CD4-positive, CD25-positive, alpha-beta regulatory T cell (primary cell): ENCODE results near the gene GFRAL. TPM values are rescaled to one million over a fixed set of nuclear protein-coding genes. Genes with fewer than 3 reads are reported as not detected.

ENCODE experiments used
- ATAC-seq, 2 donors: fragments of 150-1000 bp; cut with Tn5 transposase; one replicate each; pipeline ENCODE4 v1.10.0; 2021; ENCODE audit warnings: low read depth in 2 of 2, moderate number of reproducible peaks in 2 of 2, moderate library complexity in 1 of 2
- DNase-seq, 3 donors: peaks; one replicate each; pipeline versions ENCODE4 v3.0.0 to v3.0.0-alpha.2; 2012 to 2022; ENCODE audit warnings: mixed read lengths in 1 of 3
- H3K27ac ChIP-seq: one replicate; pipeline ENCODE4 v1.7.0; 2013; ENCODE audit warnings: mild to moderate bottlenecking, low read length; ENCODE audit not compliant: insufficient read depth, poor library complexity, severe bottlenecking
- H3K27me3 ChIP-seq: one replicate; pipeline ENCODE4 v1.7.0; 2013; ENCODE audit warnings: low read length; ENCODE audit not compliant: control insufficient read depth, insufficient read depth
- H3K36me3 ChIP-seq: one replicate; pipeline ENCODE4 v1.7.0; 2013; ENCODE audit warnings: mild to moderate bottlenecking, low read length, moderate library complexity; ENCODE audit not compliant: control insufficient read depth, insufficient read depth
- H3K4me1 ChIP-seq: 2 replicates; pipeline ENCODE4 v1.7.0; 2013; ENCODE audit warnings: mild to moderate bottlenecking, low read length; ENCODE audit not compliant: insufficient read depth, control insufficient read depth, poor library complexity, severe bottlenecking
- H3K4me3 ChIP-seq: one replicate; pipeline ENCODE4 v1.7.0; 2013; ENCODE audit warnings: low read depth, mild to moderate bottlenecking, low read length, moderate library complexity
- H3K9me3 ChIP-seq, 2 experiments: 1 replicate in 1 of 2; 2 replicates in 1 of 2; pipeline ENCODE4 v1.7.0; 2013; ENCODE audit warnings: low read length in 2 of 2, mild to moderate bottlenecking in 1 of 2, moderate library complexity in 1 of 2; ENCODE audit not compliant: control insufficient read depth in 2 of 2
- H3K27ac Mint-ChIP-seq, 3 donors: one replicate each; pipeline ENCODE4 v1.8.0; 2020 to 2022; ENCODE audit warnings: mild to moderate bottlenecking in 3 of 3, mixed read lengths in 3 of 3, moderate library complexity in 2 of 3
- H3K27me3 Mint-ChIP-seq: one replicate; pipeline ENCODE4 v1.8.0; 2022; ENCODE audit warnings: mild to moderate bottlenecking, mixed read lengths
- H3K36me3 Mint-ChIP-seq: one replicate; pipeline ENCODE4 v1.8.0; 2020; ENCODE audit warnings: mixed read lengths
- H3K4me1 Mint-ChIP-seq, 4 donors: one replicate each; pipeline ENCODE4 v1.8.0; 2020 to 2022; ENCODE audit warnings: mixed read lengths in 4 of 4, mild to moderate bottlenecking in 1 of 4
- H3K4me3 Mint-ChIP-seq, 4 donors: one replicate each; pipeline ENCODE4 v1.8.0; 2020 to 2022; ENCODE audit warnings: mild to moderate bottlenecking in 4 of 4, mixed read lengths in 4 of 4, moderate library complexity in 3 of 4
- H3K9me3 Mint-ChIP-seq, 7 donors: one replicate each; pipeline ENCODE4 v1.8.0; 2020 to 2022; ENCODE audit warnings: mixed read lengths in 7 of 7, mild to moderate bottlenecking in 3 of 7, moderate library complexity in 2 of 7
- polyA plus RNA-seq, 4 donors: library from polyadenylated mRNA; unstranded; fragments of 300-500 nt; fragmentation: Illumina TruSeq; gene quantifications; one replicate each; pipeline ENCODE4 v1.2.3, GENCODE V29; 2021
- total RNA-seq: library from RNA; stranded (reverse); gene quantifications from one replicate; pipeline ENCODE4 v1.2.3, GENCODE V29; 2022

The GFRAL gene
- total and polyA plus RNA-seq, 5 donors from 2014 or later = not detected

GRCh38 chr6:55388211-55388610 lies 60.9 kb downstream of the GFRAL start:
- DNase-seq (no peak), ATAC-seq (no peak)
- H3K27me3 ChIP-seq = no peaks in the 10 kb centered on the region
- H3K4me1 ChIP-seq = no peaks in the 10 kb centered on the region
- no peaks in the 10 kb centered on the region for H3K27me3 Mint-ChIP-seq
- peaks cover 0 to 15% (median 4%) of the 10 kb centered on the region in 7 donors for H3K9me3 Mint-ChIP-seq
- H3K4me1 Mint-ChIP-seq = no peaks in the 10 kb centered on the region
- no peak overlapping the region for H3K4me3 Mint-ChIP-seq
- H3K36me3 Mint-ChIP-seq = no peaks in the 10 kb centered on the region
- no peak overlapping the region for H3K27ac ChIP-seq
- no peaks in the 10 kb centered on the region for H3K36me3 ChIP-seq
- H3K9me3 ChIP-seq = peaks cover 0 to 5% of the 10 kb centered on the region in 2 experiments
- H3K4me3 ChIP-seq = no peak overlapping the region
- H3K27ac Mint-ChIP-seq = no peak overlapping the region

GRCh38 chr6:55395871-55396270 lies 68.6 kb downstream of the GFRAL start:
- no peaks in the 10 kb centered on the region for H3K36me3 Mint-ChIP-seq
- ATAC-seq = no peak
- H3K4me3 Mint-ChIP-seq = no peak overlapping the region

DNA sequence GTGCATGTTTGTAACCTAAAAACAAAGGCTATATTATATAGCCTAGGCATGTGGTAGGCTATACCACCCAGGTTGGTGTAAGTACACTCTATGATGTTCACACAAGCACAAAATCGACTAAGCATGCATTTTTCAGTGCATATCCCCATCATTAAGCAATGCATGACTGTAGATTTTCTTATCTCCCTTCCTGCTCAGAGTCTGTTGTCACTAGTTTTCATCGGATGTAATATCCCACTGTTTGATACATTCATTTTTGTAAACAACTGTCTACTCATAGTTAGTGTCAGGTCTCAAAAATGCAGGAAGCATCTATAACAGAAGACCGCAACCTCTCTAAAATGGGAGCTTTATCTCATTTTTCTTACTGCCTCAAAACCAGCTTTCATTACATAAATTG lies 70.7 kb downstream of the GFRAL start:
- no peaks in the 10 kb centered on the region for H3K4me1 ChIP-seq
- no peaks in the 10 kb centered on the region for H3K36me3 Mint-ChIP-seq
- ATAC-seq (no peak), DNase-seq (no peak)
- no peaks in the 10 kb centered on the region for H3K27me3 ChIP-seq
- no peak overlapping the region for H3K27ac ChIP-seq
- H3K4me3 Mint-ChIP-seq = no peak overlapping the region
- H3K27me3 Mint-ChIP-seq = no peaks in the 10 kb centered on the region
- H3K36me3 ChIP-seq = no peaks in the 10 kb centered on the region
- H3K4me1 Mint-ChIP-seq = no peaks in the 10 kb centered on the region
- peaks cover 0 to 6% (median 1%) of the 10 kb centered on the region in 7 donors for H3K9me3 Mint-ChIP-seq
- H3K9me3 ChIP-seq = no peaks in the 10 kb centered on the region
- no peak overlapping the region for H3K4me3 ChIP-seq
- no peak overlapping the region for H3K27ac Mint-ChIP-seq

More at GRCh38 chr6:55395871-55396270, 68.6 kb downstream of the GFRAL start:
- Mint-ChIP-seq H3K27me3 (no peaks in the 10 kb centered on the region), H3K9me3 (peaks cover 0 to 9% (median 2%) of the 10 kb centered on the region in 7 donors), H3K4me1 (no peaks in the 10 kb centered on the region), H3K27ac (no peak overlapping the region)
- no peaks in the 10 kb centered on the region for H3K27me3 ChIP-seq
- H3K36me3 ChIP-seq = no peaks in the 10 kb centered on the region
- peaks cover 0 to 5% of the 10 kb centered on the region in 2 experiments for H3K9me3 ChIP-seq
- H3K4me1 ChIP-seq = no peaks in the 10 kb centered on the region
- H3K4me3 ChIP-seq = no peak overlapping the region
- no peak for DNase-seq
- H3K27ac ChIP-seq = no peak overlapping the region

GRCh38 chr6:55399351-55399750 lies 72.1 kb downstream of the GFRAL start:
- no peaks in the 10 kb centered on the region for H3K9me3 ChIP-seq
- no peak overlapping the region for H3K27ac ChIP-seq
- H3K4me1 ChIP-seq = no peaks in the 10 kb centered on the region
- Mint-ChIP-seq H3K36me3 (no peaks in the 10 kb centered on the region), H3K4me3 (no peak overlapping the region), H3K27me3 (no peaks in the 10 kb centered on the region), H3K4me1 (no peaks in the 10 kb centered on the region), H3K9me3 (peaks cover 0 to 7% (median 1%) of the 10 kb centered on the region in 7 donors), H3K27ac (no peak overlapping the region)
- DNase-seq (no peak), ATAC-seq (no peak)
- no peak overlapping the region for H3K4me3 ChIP-seq
- H3K36me3 ChIP-seq = no peaks in the 10 kb centered on the region
- H3K27me3 ChIP-seq = no peaks in the 10 kb centered on the region

DNA sequence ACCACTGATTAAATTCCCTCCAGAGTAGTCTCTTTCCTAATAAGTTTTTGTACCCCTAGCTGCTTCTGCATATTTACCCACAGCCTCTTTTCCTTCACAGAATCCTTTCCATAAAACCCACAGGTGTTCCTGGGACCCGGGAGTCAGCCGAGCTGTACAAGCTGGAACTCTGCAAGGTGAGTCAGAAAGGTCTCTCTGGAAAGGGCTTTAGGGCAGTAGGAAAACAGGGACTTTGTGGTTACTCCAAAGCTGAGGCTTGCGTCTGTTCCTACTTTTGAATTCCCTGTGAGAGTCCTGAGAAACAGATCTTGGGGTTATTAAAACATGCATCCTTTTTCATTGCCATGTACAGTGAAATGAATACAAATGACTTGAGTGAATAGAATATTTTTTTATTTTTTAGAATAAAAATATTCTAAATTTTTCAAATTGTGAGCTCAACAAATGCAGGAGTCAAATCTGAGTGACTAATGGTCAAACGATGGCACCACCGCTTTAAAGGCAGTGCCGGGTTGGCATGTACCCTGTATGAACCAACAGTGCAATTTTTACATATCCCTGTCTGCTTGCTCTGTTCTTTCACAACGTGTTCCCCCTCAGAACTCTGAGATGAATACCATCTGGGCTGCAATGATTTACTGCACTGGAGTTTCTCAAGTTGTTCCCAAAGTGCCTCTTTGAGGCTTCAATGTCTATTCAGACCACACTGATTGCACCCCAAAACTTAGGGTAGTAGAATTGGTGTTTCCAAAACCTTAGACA lies 78.4 kb downstream of the GFRAL start:
- H3K4me3 ChIP-seq = no peak overlapping the region
- no peak overlapping the region for H3K27ac Mint-ChIP-seq
- no peaks in the 10 kb centered on the region for H3K27me3 Mint-ChIP-seq
- no peak overlapping the region for H3K4me3 Mint-ChIP-seq
- H3K27ac ChIP-seq = no peak overlapping the region
- no peaks in the 10 kb centered on the region for H3K9me3 ChIP-seq
- no peaks in the 10 kb centered on the region for H3K27me3 ChIP-seq
- no peaks in the 10 kb centered on the region for H3K36me3 Mint-ChIP-seq
- H3K36me3 ChIP-seq = no peaks in the 10 kb centered on the region
- ATAC-seq (no peak), DNase-seq (no peak)
- peaks cover 3 to 14% (median 6%) of the 10 kb centered on the region in 7 donors for H3K9me3 Mint-ChIP-seq
- no peaks in the 10 kb centered on the region for H3K4me1 ChIP-seq
- no peaks in the 10 kb centered on the region for H3K4me1 Mint-ChIP-seq

GRCh38 chr6:55410674-55411073 lies 83.4 kb downstream of the GFRAL start:
- Mint-ChIP-seq H3K4me3 (no peak overlapping the region), H3K9me3 (peaks cover 4 to 27% (median 13%) of the 10 kb centered on the region in 7 donors), H3K4me1 (peaks cover 0 to 4% (median 0%) of the 10 kb centered on the region in 4 donors), H3K27ac (no peak overlapping the region), H3K36me3 (no peaks in the 10 kb centered on the region), H3K27me3 (no peaks in the 10 kb centered on the region)
- H3K9me3 ChIP-seq = peaks cover 0 to 2% of the 10 kb centered on the region in 2 experiments
- H3K36me3 ChIP-seq = no peaks in the 10 kb centered on the region
- H3K27me3 ChIP-seq = no peaks in the 10 kb centered on the region
- no peaks in the 10 kb centered on the region for H3K4me1 ChIP-seq
- H3K27ac ChIP-seq = no peak overlapping the region
- ATAC-seq (no peak), DNase-seq (no peak)
- no peak overlapping the region for H3K4me3 ChIP-seq

GRCh38 chr6:55423933-55424332 lies 96.7 kb downstream of the GFRAL start:
- no peaks in the 10 kb centered on the region for H3K27me3 Mint-ChIP-seq
- DNase-seq = no peak
- H3K9me3 ChIP-seq = no peaks in the 10 kb centered on the region
- no peak overlapping the region for H3K27ac Mint-ChIP-seq
- no peak overlapping the region for H3K4me3 Mint-ChIP-seq
- H3K27ac ChIP-seq = no peak overlapping the region
- no peak overlapping the region for H3K4me3 ChIP-seq
- peaks cover 0 to 16% (median 6%) of the 10 kb centered on the region in 7 donors for H3K9me3 Mint-ChIP-seq
- H3K36me3 ChIP-seq = no peaks in the 10 kb centered on the region
- no peaks in the 10 kb centered on the region for H3K27me3 ChIP-seq
- no peaks in the 10 kb centered on the region for H3K4me1 Mint-ChIP-seq
- ATAC-seq = no peak
- no peaks in the 10 kb centered on the region for H3K36me3 Mint-ChIP-seq
- H3K4me1 ChIP-seq = no peaks in the 10 kb centered on the region
